ENCODE results near the gene PPP1R36. TPM values are rescaled to one million over a fixed set of nuclear protein-coding genes. Genes with fewer than 3 reads are reported as not detected.
"Not testable (repeated sequence)": the region's sequence is repeated elsewhere in the genome, so short reads cannot be mapped to it uniquely, and the experiment has no call there.

Gene PPP1R36
- total RNA-seq, 2 experiments from 2014 or later, result 0.29 TPM; not detected in 1

DNA sequence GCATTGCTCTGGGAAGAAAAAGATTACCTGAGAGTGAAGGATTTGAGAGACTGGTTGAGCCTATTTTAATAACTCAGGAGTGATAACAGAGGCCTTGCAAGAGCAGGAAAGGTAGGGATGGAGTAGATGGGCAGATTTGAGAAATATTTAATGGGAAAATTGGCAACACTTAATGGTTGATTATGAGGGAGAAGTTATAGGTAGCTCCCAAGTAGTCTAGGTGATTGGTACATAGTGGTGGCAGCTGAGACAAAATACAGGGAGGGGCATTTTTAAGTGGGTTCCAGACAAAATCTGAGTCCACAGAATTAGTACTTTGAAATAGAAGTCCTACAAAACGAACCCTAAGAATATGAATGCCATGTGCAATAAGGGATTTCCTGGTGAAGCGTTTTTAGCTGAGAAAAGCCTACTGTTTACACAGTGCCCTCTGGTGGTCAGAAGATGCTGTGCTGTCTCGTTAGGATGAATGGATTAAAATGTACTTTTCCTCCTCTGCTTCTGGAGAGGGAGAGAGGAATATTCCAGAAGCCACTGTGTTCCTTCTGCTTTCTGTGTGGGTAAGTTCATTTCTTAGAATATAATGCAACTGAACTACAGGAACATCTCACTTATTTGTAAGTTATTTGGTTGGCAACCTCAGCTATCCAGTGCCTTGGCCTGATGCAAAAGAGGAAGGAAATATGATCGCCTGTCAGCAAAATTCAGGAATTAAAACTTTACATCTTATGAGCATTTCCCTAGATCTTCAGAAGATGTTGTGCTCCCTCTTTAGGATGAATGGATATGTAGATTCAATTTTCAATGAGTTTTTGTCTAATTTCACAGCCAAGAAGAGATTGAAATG lies 38.7 kb upstream of the PPP1R36 start:
- Mint-ChIP-seq H3K27ac (peak overlapping the region; percentile 76), H3K36me3 (ENCODE audit: low read depth) (peaks cover 38% of the 10 kb centered on the region), H3K4me1 (ENCODE audit: low read depth) (peaks cover 70% of the 10 kb centered on the region), H3K27me3 (no peaks in the 10 kb centered on the region), H3K4me3 (peak overlapping the region; percentile 41), H3K9me3 (no peaks in the 10 kb centered on the region)
- TF ChIP-seq, protein P1, sequence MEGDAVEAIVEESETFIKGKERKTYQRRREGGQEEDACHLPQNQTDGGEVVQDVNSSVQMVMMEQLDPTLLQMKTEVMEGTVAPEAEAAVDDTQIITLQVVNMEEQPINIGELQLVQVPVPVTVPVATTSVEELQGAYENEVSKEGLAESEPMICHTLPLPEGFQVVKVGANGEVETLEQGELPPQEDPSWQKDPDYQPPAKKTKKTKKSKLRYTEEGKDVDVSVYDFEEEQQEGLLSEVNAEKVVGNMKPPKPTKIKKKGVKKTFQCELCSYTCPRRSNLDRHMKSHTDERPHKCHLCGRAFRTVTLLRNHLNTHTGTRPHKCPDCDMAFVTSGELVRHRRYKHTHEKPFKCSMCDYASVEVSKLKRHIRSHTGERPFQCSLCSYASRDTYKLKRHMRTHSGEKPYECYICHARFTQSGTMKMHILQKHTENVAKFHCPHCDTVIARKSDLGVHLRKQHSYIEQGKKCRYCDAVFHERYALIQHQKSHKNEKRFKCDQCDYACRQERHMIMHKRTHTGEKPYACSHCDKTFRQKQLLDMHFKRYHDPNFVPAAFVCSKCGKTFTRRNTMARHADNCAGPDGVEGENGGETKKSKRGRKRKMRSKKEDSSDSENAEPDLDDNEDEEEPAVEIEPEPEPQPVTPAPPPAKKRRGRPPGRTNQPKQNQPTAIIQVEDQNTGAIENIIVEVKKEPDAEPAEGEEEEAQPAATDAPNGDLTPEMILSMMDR (IDR thresholded peaks at IDR 0.05), result peak; percentile 90
- ATAC-seq (peak; percentile 28), DNase-seq (peak; percentile 81)
- POLR2A ChIA-PET, result no interaction called here
- intact Hi-C loops (cut with micrococcal nuclease), result no loop called here
- CTCF ChIA-PET, result interaction anchor here (0.6 to 4.0 kb wide), 35 partner anchors 9 to 223 kb away, joined by 3 to 44 read pairs (median 6); partner anchors contain the start of gene HSPA2

DNA sequence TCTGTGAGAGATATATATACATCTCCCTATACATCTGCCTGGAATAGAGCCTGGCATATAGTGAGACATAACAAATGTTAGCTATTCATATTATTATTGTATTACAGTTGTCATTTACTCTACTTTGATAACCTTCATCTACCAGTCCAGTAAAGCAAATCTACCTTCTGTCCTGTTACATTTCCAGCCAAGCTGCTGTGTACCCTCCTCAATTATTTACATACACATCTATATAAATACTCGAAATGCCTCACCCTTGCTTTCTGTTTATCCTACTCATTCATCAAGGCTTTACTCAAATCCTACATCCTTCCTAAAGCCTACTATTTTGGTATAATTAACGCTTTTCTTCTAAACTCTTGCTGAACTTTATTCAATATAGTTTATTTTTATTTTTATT lies 36.5 kb upstream of the PPP1R36 start:
- DNase-seq (no peak), ATAC-seq (no peak)
- Mint-ChIP-seq H3K4me1 (ENCODE audit: low read depth) (peaks cover 77% of the 10 kb centered on the region), H3K27me3 (no peaks in the 10 kb centered on the region), H3K36me3 (ENCODE audit: low read depth) (peaks cover 29% of the 10 kb centered on the region), H3K9me3 (no peaks in the 10 kb centered on the region), H3K27ac (no peak overlapping the region), H3K4me3 (no peak overlapping the region)
- CTCF ChIA-PET, result interaction anchor here (1.1 to 1.3 kb wide), 2 partner anchors 12 to 14 kb away, joined by 3 to 4 read pairs; no protein-coding TSS in a partner anchor
- POLR2A ChIA-PET, result no interaction called here
- intact Hi-C loops (cut with micrococcal nuclease), result no loop called here
- TF ChIP-seq, protein P1 (IDR thresholded peaks at IDR 0.05), result no peak

DNA sequence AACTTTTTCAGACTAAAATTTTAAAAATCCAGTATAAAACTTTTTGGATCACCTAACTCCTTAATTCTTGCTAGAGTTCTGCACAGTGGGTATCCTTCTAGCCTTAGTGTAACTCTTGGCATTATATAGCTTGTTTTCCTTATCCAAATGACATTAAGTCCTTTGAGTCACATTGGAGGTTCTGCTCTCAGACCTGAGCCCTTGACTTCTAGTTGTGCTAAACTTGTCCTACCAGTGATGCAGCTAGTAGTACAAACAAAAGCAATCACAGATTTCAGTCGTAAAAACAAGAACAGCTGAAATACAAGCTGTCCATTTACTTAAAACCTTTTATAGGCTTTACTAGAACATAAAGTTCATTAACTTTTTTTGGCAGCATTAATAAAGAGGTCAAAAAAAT lies 34.7 kb upstream of the PPP1R36 start:
- peaks cover 65% of the 10 kb centered on the region for H3K4me1 Mint-ChIP-seq (ENCODE audit: low read depth)

DNA sequence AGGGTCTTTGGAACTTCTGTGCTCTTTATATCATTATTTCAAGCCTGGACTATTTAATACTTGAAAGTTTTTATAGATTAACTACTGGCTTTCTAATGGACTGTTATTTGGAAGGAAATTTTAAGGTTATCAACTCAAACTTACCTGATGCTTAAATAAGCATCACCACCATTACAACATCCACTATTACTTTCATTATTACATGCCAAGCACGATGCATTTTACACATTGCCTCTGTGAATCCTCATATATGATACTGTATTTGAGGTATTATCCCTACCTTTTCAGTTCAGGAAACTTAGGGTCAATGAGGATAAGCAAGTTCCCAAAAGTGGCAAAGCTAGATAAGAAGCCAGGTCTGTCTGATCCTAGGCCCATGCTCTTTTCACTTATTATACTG lies 32.8 kb upstream of the PPP1R36 start:
- Mint-ChIP-seq H3K27ac (no peak overlapping the region), H3K36me3 (ENCODE audit: low read depth) (peaks cover 16% of the 10 kb centered on the region), H3K4me3 (no peak overlapping the region), H3K27me3 (no peaks in the 10 kb centered on the region), H3K4me1 (ENCODE audit: low read depth) (peaks cover 52% of the 10 kb centered on the region), H3K9me3 (no peaks in the 10 kb centered on the region)
- intact Hi-C loops (cut with micrococcal nuclease), result no loop called here
- DNase-seq (no peak), ATAC-seq (no peak)
- TF ChIP-seq, protein P1 (IDR thresholded peaks at IDR 0.05), result no peak
- ChIA-PET POLR2A (interaction anchor here (2.8 kb wide), 1 partner anchor 12 kb away, joined by 12 read pairs; the partner anchor contains the start of genes ZBTB1 and ZBTB25), CTCF (interaction anchor here (1.5 kb wide), 1 partner anchor 16 kb away, joined by 3 read pairs; no protein-coding TSS in a partner anchor)

More for the DNA sequence above, 34.7 kb upstream of the PPP1R36 start:
- H3K36me3 Mint-ChIP-seq (ENCODE audit: low read depth), result peaks cover 21% of the 10 kb centered on the region
- no peaks in the 10 kb centered on the region for H3K9me3 Mint-ChIP-seq
- ChIA-PET POLR2A (interaction anchor here (2.8 kb wide), 1 partner anchor 10 kb away, joined by 12 read pairs; the partner anchor contains the start of genes ZBTB1 and ZBTB25), CTCF (interaction anchor here (0.9 to 2.4 kb wide), 7 partner anchors 10 to 121 kb away, joined by 3 to 9 read pairs (median 3); partner anchors contain the start of gene HSPA2)
- intact Hi-C loops (cut with micrococcal nuclease), result no loop called here
- ATAC-seq (no peak), DNase-seq (no peak)
- TF ChIP-seq, protein P1 (IDR thresholded peaks at IDR 0.05), result no peak
- no peak overlapping the region for H3K27ac Mint-ChIP-seq
- no peak overlapping the region for H3K4me3 Mint-ChIP-seq
- no peaks in the 10 kb centered on the region for H3K27me3 Mint-ChIP-seq

DNA sequence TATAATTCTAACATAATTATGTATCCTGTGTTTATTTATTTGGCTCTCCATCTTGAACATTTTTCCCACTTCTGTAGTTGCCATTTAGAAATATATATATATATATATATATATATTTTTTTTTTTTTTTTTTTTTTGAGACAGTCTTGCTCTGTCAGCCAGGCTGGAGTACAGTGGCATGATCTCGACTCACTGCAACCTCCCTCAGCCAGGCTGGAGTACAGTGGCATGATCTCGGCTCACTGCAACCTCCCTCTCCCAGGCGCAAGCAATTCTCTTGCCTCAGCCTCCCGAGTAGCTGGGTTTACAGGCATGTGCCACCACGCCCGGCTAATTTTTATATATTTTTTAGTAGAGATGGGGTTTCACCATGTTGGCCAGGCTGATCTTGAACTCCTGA lies 32.1 kb upstream of the PPP1R36 start:
- POLR2A ChIA-PET; intact Hi-C loops (cut with micrococcal nuclease); CTCF ChIA-PET: not testable (repeated sequence)

More for the DNA sequence above, 32.1 kb upstream of the PPP1R36 start:
- peaks cover 46% of the 10 kb centered on the region for H3K4me1 Mint-ChIP-seq (ENCODE audit: low read depth)
- H3K9me3 Mint-ChIP-seq, H3K27me3 Mint-ChIP-seq, H3K27ac Mint-ChIP-seq, H3K4me3 Mint-ChIP-seq, DNase-seq, ATAC-seq: not testable (repeated sequence)
- peaks cover 16% of the 10 kb centered on the region for H3K36me3 Mint-ChIP-seq (ENCODE audit: low read depth)
